HG03280 (cell line): ENCODE results near the gene LRIT3.

Experiments
- ATAC-seq: cut with Tn5 transposase; IDR thresholded peaks from one replicate; pipeline ENCODE4 v1.9.1; 2021; ENCODE audit warnings: mild to moderate bottlenecking, moderate library complexity; ENCODE audit not compliant: unreplicated experiment

The LRIT3 gene

GRCh38 chr4:109847896-109848442 lies at the start of gene LRIT3:
TSS of gene LRIT3 (plus strand) at chr4:109848107. CDS start at chr4:109848202, 95 bp downstream.
- no peak for ATAC-seq

GRCh38 chr4:109798866-109799265 lies 49.0 kb upstream of the LRIT3 start:
- ATAC-seq = no peak

GRCh38 chr4:109801099-109801789 lies 46.7 kb upstream of the LRIT3 start:
- ATAC-seq = no peak

GRCh38 chr4:109801895-109802319 lies 46.0 kb upstream of the LRIT3 start, which contains the start of gene CFI:
TSS of gene CFI (minus strand) at chr4:109801999. CDS start at chr4:109801971, 28 bp downstream.
- no peak for ATAC-seq

- no peak for ATAC-seq
Measured at GRCh38 chr4:109803924-109804571, 43.9 kb upstream of the LRIT3 start.

- ATAC-seq = no peak
Measured at GRCh38 chr4:109809655-109810054, 38.3 kb upstream of the LRIT3 start.

- no peak for ATAC-seq
Measured at GRCh38 chr4:109810552-109811387, 37.1 kb upstream of the LRIT3 start.

- no peak for ATAC-seq
Measured at GRCh38 chr4:109811707-109812106, 36.2 kb upstream of the LRIT3 start.

- ATAC-seq = peak; percentile 99
Measured at GRCh38 chr4:109815151-109816081, 32.5 kb upstream of the LRIT3 start, which contains the start of gene GAR1. TSS of gene GAR1 (plus strand) at chr4:109815762. CDS start at chr4:109816165, 403 bp downstream.

- ATAC-seq = no peak
Measured at GRCh38 chr4:109816082-109816442, 31.8 kb upstream of the LRIT3 start.

GRCh38 chr4:109816894-109817293 lies 31.0 kb upstream of the LRIT3 start:
- ATAC-seq = no peak

- ATAC-seq = no peak
Measured at GRCh38 chr4:109818268-109818667, 29.6 kb upstream of the LRIT3 start.

GRCh38 chr4:109820563-109820962 lies 27.3 kb upstream of the LRIT3 start:
- no peak for ATAC-seq

GRCh38 chr4:109821185-109821584 lies 26.7 kb upstream of the LRIT3 start:
- ATAC-seq = no peak

GRCh38 chr4:109826719-109827118 lies 21.2 kb upstream of the LRIT3 start:
- ATAC-seq = peak; percentile 70

GRCh38 chr4:109827672-109828071 lies 20.2 kb upstream of the LRIT3 start, which contains the start of gene RRH:
TSS of gene RRH (plus strand) at chr4:109827972. CDS start at chr4:109828028, 56 bp downstream.
- no peak for ATAC-seq

GRCh38 chr4:109833756-109834155 lies 14.2 kb upstream of the LRIT3 start:
- ATAC-seq = no peak

- ATAC-seq = no peak
Measured at GRCh38 chr4:109836985-109837384, 10.9 kb upstream of the LRIT3 start.

GRCh38 chr4:109846395-109847098 lies 1.4 kb upstream of the LRIT3 start:
- no peak for ATAC-seq
